GDM1 (cell line): Measurements from ENCODE around the gene TSC2.
"Not testable (repeated sequence)": the region's sequence is repeated elsewhere in the genome, so short reads cannot be mapped to it uniquely, and the experiment has no call there.

Source experiments
- DNase-seq: peaks from one replicate; lab custom pipeline; 2025; lab: John Stamatoyannopoulos, UW

Gene TSC2

DNA sequence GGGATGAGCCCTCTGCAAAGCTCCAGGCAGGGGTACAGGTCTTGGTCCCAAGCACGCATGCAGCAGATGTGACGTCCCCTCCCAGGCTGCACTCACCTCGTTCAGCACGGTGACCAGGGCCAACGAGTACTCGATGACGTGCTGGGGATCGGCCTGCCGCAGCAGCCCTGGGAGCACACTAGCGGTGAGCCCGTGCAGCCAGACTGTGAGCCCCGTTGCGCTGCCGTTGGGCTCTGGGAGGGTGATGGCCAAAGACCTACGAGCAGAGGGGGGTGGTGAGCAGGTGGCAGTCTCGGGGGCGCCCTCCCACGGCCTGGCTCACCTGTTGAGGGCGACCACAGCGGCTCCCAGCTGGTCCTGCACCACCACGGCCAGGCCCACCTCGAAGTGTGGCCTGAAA, 58.0 kb downstream of the TSC2 start:
- DNase-seq = not testable (repeated sequence)

DNA sequence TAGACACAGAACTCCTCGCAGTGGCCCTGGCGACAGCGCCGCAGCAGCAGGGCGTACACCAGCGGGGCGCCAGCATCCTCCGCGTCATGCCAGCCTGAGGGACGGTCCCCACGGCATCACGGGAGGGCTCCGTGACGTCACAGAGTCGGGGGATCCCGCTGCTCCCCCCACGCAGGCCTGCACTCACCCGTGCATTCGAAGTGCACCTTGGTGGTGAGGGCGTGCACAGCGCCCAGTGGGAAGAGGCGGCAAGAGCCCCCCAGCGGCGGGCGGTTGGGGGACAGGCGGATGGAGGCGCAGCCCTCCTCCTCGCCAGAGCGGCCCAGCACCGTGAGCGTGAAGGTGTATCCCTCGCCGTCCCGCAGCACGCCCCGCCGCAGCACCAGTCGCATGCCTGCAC, 58.4 kb downstream of the TSC2 start:
- DNase-seq = not testable (repeated sequence)

DNA sequence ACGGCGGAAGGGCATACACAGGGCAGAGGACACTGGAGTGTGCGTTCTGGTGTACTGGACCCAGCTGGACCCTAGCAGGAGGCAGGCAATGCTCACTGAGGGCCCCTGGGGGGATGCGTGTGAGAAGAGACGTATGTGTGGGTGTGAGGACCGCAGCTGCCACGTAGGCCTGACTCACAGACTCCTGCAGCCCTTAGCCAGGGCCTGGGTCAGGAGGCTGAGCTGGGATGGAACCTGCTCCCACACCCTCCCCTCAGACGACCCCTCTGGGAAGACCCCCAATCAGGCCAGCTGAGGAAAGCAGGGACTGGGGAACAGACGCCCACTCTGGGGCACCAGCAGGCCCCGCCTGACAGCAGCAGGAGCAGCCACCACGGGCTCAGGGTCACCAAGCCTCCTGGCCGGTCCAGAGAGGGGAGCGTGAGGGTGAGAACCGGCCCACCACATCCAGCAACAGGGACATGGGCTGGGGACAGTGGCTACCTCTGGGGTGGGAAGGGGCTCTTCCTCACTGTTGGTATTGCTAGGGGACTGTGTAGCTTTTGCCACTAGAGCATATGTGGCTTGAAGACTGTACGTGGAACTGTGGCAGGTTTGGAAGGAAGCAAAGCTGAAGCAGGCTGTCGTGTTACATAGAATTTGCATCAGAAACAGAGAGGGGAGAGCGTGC, 59.5 kb downstream of the TSC2 start:
- DNase-seq = not testable (repeated sequence)

DNA sequence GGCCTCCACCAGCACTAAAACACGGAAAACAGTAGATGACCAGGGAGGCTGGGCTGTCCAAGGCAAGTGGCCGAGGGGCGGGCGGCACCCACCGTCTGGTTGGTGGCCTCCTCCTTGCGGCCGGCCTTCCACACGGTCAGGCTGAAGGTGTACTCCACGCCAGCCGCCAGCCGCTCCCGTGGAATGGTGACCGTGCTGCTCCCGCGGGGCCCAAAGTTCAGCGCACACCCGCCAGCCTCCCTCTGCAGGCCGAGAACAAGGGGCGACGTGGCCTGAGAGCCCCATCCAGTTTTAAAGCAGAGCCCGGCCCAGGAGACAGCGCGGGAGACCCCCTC, 60.0 kb downstream of the TSC2 start:
- DNase-seq = not testable (repeated sequence)

DNA sequence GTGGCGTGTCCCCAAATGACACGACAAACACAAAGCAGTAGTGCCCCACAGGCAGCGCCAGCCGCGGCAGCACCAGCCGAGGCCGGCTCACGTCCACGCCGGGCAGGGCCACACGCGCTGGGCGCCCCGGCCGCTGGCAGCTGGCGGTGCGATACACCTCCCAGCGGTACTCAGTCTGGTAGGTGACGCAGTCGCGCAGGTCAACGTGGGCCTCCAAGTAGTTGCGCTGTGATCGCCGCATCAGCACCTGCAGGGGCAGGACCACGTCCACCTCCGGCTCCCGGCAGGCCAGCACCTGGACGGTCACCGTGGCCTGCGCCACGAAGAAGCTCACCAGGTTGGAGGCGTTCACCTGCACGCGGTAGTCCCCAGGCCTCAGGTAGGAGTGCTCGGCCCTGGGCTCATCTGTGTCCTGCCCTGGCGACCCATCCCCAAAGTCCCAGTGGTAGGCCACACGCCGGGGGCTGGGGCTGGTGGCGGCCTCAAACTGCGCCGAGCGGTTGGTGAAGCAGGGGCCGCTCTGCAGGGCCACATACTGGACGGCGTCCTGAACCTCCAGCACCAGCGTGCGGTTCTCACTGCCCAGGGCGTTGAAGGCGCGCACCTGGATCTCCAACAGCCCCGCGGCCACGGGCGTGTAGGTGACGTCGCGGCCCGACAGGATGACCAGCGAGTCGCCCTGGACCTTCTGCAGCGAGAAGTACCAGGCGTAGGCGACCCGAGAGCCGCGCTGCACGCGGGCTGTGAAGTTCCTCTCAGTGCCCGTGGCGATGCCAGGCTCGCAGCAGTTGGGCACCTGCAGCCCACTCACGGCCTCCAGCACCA, 60.9 kb downstream of the TSC2 start:
- DNase-seq = not testable (repeated sequence)

DNA sequence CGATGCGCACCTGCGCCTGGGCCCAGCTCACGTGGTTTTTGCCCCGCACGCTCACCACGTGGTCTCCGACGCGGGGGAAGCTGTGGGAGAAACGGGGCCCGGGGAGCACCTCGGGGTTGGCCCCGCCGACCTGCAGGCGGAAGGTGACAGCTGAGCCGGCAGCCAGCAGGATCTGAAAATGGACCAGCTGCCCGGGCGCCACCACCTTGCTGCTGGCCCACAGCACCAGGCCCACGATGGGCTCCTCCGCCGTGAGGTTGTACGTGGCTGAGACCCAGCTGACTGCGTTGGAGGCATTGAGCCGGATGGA, 61.4 kb downstream of the TSC2 start:
- not testable (repeated sequence) for DNase-seq

DNA sequence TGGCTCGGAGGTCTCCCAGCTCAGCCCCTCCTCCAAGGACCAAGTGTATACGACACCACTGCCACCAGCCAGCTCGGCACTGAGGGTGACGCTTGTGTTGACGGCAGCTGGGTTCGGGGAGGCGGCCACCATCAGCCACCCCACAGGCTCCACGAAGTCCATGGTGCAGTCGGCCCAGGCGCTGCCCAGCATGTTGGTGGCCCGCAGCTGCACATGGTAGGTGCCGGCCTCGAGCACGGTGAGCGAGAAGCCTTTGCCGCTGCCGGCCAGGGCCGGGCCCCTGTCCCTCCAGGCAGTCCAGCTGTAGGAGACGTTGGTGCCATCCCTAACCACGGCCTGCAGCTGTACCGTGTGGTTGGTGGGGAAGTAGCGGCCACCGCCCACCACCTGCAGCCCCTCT, 62.1 kb downstream of the TSC2 start:
- DNase-seq = not testable (repeated sequence)

DNA sequence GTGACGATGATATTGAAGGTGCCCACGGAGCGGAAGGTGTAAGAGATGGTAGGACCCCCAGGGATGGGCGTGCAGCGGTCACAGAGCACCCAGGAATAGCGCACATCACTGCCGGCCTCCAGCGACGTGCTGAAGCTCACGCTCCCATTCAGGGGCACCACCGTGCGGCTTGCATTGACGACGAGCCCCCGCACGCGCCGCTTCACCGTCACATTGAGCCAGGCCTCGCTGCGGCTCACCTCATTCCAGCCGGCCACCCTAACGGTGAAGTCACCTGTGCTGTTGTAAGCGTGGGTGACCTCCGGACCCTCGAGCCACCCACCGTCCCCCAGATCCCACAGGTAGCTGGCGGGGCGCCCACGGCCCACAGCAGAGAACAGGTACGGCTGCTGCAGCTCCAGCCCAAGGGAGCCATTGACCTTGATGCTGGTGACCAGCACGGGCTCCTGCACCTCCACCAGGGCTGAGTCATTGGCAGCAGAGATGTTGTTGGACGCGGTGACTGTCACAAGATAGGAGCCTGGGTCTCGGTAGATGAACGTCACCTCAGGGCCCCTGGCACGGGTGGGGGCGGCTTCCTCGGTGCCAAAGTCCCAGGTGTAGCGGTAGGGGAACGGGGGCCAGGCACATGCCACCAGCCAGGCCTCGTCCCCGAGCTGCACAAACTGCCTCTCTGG, 62.7 kb downstream of the TSC2 start:
- not testable (repeated sequence) for DNase-seq

DNA sequence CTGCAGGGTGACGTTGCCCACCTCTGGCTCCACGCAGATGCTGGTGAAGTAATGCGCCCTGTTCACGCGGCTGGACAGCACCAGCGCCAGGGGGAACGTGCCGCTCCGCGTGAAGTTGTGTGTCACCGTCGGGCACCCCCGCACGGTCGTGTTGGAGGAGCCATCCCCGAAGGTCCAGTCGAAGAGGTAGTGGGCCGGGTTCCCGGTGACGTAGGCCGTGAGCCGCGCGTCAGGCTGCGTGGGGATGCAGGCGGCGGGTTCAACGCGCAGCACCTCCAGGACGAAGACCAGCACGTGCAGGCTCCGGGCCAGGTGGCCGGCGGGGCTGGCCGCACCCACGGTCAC, 63.2 kb downstream of the TSC2 start:
- DNase-seq = not testable (repeated sequence)

DNA sequence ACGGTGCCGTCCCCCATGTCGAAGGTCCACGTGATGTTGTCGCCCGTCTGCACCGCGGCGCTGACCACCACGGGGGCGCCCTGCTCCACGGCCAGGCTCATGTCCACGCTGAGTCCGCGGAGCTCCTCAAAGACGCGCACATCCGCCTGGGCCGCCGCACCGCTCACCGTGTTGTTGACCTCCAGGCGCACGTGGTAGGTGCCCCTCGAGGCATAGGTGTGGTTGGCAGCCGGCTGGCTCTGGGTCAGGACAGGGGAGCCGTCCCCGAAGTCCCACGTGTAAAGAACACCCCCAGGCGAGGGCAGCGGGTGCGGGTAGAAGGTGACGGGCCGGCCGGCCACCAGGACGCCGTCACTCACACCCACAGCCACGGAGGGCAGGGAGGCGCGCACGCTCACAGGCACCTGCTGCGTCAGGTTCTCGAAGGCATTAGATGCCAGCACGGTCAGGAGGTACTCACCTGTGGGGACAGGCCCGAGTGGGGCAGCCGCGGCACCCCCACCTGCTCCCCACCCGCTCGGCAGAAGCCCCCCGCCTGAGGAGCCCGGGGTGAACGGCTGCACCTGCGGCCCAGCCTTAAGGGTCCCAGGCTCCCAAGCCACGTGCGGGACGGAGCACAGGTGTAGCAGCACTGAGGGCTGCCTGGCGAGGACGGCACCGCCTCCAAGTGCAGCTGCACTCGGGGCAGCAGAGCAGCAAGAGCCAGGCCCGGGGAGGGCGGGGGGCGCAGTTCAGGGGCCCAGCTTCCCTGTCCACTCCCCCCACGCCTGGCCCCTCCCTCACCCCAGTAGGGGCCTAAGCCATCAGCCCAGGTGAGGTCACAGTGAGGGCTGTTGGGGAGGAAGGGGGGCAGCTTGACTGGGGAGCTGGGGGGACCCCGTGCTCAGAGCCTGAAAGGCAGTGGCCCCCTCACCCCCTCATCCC, 63.9 kb downstream of the TSC2 start:
- not testable (repeated sequence) for DNase-seq

DNA sequence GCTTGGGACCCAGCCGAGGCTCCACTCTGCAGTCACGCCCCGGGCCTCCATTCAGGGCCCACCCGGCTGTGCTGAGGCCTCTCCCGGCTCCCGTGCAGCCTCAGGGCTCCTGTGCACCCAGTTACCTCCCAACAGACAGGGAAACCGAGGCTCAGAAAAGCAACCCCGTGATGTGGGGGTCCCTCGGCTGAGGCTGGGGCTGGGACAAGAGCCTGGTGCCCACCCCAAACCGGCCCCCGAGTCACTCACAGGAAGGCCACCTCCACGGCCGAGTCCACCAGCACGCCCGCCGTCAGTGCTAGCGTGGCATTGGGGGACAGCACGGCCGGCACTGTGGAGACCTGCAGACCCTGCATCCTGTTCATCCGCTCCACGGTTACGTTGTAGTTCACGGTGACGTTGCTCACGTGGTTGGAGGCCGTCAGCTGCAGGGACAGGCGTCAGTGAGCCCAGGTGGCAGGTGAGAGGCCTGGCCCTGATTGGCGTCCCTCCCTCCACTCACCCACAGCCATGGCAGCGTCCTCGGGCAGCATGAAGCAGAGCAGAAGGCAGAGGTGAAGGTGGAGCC, 64.8 kb downstream of the TSC2 start:
- DNase-seq = not testable (repeated sequence)

DNA sequence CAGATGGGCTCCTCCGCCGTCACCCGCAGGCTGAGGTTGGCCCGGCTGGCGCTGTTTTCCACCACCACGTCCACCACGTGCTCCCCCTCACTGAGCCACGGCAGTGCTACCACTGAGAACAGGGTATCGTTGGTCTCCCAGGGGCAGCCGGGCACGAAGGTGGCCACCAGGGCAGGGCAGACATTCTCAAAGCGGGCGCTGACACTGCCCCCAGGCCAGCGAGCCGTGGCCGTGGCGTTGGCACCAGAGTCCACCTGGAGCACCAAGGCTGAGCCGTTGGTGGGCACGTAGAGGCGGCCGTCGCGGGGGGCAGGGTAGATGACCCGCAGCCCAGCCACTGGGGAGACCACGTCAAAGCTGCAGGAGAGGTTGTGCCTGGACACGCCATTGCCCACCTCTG, 66.4 kb downstream of the TSC2 start:
- not testable (repeated sequence) for DNase-seq

DNA sequence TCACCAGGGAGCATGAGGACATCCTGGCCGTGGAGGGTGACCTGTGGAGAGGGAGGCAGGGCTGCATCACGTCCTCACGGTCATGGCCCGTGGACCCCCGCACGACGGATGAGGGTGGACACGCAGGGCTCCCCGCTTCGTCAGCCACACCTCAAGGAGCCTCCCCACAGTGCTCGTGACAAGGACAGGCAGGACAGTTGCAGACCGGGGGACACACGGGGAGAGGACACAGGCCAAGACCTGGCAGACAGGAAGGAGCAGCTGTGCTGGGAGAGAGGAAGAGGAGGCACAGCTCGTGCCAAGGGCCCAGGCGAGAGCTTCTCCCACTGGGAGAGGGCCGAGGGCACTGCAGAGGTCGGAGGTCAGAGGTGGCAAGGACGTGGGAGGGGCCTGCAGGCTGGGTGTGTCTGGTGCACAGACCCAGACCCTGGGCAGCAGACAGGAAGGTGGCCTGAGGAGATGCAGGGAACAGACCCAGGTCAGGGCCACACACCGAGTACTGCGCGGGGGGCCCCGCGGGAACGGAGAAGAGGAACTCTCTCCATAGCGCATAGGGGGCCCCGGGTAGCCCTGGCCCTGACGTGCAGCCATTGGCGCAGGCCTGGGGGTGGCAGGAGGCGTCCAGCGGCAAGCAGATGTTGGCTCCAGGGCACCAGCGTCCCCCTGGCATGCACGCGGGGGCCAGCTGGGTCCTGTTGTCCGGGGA, 67.3 kb downstream of the TSC2 start:
- not testable (repeated sequence) for DNase-seq

DNA sequence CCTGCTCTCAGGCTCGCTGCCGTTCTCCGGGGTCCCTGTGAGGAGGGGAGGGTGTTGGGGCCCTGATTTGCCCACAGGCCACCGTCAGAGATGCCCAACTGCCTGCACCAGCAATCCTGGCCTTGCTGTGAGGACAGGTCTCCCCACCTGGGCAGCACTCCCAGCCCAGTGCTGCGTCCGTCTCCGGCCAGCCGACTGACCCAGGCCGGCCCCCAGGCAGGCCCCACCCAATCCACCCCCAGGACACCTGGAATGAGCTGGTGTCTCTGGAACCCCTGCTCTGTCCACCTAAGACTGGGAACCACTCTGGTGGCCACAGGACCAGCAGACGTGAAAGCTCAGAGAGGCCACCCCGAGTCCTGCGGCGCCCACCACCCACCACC, 67.8 kb downstream of the TSC2 start:
- no peak for DNase-seq

DNA sequence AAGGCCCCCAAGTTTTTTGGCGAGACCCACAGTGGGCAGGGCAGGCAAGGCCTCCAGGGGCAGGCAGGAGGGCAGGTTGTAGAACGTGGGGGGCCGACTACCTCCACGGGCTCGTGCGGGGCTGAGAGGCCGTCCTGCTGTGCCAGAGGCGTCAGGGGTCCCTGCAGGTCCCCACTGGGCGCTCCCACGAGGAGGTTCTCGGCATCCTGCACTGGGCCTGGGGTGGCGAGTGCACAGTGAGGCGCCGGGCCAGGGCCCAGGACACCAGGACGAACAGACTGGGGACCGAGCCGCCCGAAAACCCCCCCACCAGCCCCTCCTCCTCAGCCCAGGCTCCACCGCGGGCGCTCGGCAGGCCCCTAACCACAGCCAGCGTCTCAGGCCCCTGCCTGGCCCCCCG, 68.6 kb downstream of the TSC2 start:
- not testable (repeated sequence) for DNase-seq

DNA sequence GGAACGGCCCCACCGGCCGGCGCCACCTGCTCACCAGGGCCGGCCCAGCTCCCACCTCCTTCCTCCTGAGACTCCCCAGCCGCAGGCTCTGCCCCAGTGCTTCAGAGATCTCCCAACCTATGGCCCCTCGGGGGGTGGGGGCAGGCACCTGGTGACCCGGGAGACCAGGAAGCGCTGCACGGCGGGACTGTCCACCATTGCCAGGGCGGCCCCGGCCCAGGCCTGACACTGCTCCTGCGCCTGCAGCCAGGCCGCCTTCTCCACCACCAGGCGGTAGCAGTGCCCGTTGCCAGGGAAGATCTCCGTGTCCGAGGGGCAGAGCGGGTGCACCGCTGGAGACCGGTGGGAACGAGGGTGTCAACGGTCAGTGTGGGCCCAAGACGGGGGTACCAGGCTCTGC, 69.6 kb downstream of the TSC2 start:
- DNase-seq = not testable (repeated sequence)

DNA sequence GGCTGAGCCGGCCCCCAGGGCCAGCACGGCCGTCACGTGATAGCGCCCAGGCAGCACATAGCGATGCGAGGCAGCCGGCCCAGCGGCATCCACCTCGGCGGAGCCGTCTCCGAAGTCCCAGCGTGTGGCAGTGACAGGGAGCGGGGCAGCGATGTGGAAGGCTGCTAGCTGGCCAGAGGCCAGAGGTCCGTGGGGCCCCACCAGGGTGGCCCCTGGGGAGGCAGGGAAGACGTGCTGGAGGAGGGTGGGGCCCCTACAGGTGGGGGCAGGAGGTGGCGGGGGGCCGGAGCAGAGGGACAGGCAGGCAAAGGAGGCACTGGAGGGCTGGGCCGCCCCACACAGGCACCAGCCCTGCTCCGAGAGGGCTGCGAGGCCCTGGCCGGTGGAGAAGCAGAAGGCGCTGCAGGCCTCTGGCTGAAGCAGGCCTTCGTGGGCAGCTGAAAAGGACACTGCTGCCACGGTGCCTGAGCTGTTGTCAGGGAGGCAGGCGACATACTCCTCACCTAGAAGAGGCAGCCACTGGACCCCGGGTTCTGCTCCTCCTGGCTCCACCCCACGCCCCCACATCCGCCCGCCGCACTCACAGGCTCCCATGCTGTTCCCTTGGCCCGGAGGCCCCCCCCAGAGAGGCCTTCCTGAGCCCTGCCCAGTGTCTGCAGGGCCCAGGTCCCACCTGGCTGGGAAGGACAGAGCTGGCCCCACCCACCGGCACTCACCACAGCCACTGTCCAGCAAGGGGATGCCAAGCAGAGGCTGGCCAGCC, 70.4 kb downstream of the TSC2 start:
- not testable (repeated sequence) for DNase-seq

DNA sequence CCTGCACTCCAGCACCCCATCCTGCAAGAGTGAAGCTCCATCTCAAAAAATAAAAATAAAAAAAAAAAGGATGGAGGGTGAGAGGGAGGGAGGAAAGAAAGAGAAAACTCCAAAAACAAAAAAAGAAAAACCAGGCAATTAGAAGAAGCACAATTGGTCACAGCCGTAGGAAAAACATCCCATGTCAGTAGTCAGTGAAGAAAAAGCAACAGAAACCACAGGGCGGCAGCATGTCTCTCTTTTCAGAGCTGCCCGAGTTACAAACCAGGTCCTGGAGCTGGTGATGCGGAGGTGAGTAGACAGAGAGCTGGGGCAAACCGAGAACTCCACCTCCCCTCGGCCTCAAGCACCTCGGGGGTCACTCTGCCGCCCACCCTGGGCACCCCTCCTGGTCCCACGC, 73.5 kb downstream of the TSC2 start:
- DNase-seq = not testable (repeated sequence)

DNA sequence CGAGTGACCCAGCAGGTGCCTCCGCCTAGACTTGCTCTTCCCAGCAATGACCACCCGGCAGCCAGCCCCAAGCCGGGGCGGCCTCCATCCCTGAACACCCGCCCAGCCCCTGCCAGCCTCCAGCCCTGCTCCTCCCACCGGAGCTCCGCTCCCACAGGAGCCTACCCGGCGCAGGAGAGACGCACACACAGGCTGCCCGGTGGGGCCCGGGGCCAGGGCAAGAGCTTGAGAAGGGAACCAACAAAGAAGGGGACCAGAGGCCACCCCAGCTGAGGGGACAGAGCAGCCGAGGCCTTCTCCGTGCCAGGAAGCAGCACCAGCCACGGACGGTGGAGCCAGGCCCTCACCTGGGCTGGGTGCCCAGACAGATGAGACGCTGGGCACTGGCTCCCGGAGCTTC, 74.1 kb downstream of the TSC2 start:
- no peak for DNase-seq

DNA sequence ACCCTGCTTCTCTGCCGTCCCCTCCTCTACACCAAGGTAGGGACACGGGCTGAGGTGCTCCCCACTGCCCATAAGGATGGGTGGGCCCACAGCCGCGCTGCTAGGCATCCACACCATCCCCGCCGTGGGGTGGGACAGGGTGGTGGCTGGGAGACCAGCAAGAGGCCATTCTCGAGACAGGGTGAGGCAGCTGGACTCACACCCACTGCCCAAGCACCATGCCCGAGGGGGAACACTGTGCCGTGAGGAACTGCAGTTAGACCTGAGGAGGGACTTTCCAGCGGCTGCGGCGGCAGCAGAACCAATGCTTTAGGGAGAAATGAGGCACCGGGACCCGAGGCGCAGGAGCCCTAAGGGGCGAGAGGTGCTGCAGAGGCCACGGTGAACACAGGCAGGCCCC, 74.6 kb downstream of the TSC2 start:
- DNase-seq = no peak
